ENCODE data around the gene PTPRD.
A peak's percentile ranks its signal among the peaks of the same experiment; 100 is the strongest.

The PTPRD gene

GRCh38 chr9:10612641-10613398 lies at the start of gene PTPRD:
TSS of gene PTPRD (minus strand) at chr9:10613002.
- DNase-seq (ENCODE audit: low spot score): peak; percentile 88

- no peak for DNase-seq (ENCODE audit: low spot score)
Observed at GRCh38 chr9:10661994-10662393, 49.2 kb upstream of the PTPRD start.

GRCh38 chr9:10661376-10661775 lies 48.6 kb upstream of the PTPRD start:
- no peak for DNase-seq (ENCODE audit: low spot score)

GRCh38 chr9:10651012-10651411 lies 38.2 kb upstream of the PTPRD start:
- no peak for DNase-seq (ENCODE audit: low spot score)

- no peak for DNase-seq (ENCODE audit: low spot score)
Observed at GRCh38 chr9:10649076-10649475, 36.3 kb upstream of the PTPRD start.

- DNase-seq (ENCODE audit: low spot score): peak; percentile 32
Observed at GRCh38 chr9:10633785-10634184, 21.0 kb upstream of the PTPRD start.

- no peak for DNase-seq (ENCODE audit: low spot score)
Observed at GRCh38 chr9:10614196-10614800, 1.5 kb upstream of the PTPRD start.

GRCh38 chr9:10613419-10613818 lies 617 bp upstream of the PTPRD start:
- peak; percentile 26 for DNase-seq (ENCODE audit: low spot score)

GRCh38 chr9:10605388-10605787 lies 7.4 kb downstream of the PTPRD start:
- no peak for DNase-seq (ENCODE audit: low spot score)

GRCh38 chr9:10604927-10605326 lies 7.9 kb downstream of the PTPRD start:
- no peak for DNase-seq (ENCODE audit: low spot score)

GRCh38 chr9:10597801-10598200 lies 15.0 kb downstream of the PTPRD start:
- DNase-seq (ENCODE audit: low spot score): no peak

GRCh38 chr9:10594482-10594881 lies 18.3 kb downstream of the PTPRD start:
- DNase-seq (ENCODE audit: low spot score): no peak

GRCh38 chr9:10586407-10586806 lies 26.4 kb downstream of the PTPRD start:
- DNase-seq (ENCODE audit: low spot score): no peak

- DNase-seq (ENCODE audit: low spot score): no peak
Observed at GRCh38 chr9:10571699-10572098, 41.1 kb downstream of the PTPRD start.

- DNase-seq (ENCODE audit: low spot score): no peak
Observed at GRCh38 chr9:10566848-10567247, 46.0 kb downstream of the PTPRD start.

- DNase-seq (ENCODE audit: low spot score): no peak
Observed at GRCh38 chr9:10562581-10563343, 50.0 kb downstream of the PTPRD start.

- no peak for DNase-seq (ENCODE audit: low spot score)
Observed at GRCh38 chr9:10548348-10548747, 64.5 kb downstream of the PTPRD start.

- DNase-seq (ENCODE audit: low spot score): no peak
Observed at GRCh38 chr9:10538073-10538472, 74.7 kb downstream of the PTPRD start.

- no peak for DNase-seq (ENCODE audit: low spot score)
Observed at GRCh38 chr9:10534850-10535249, 78.0 kb downstream of the PTPRD start.

- DNase-seq (ENCODE audit: low spot score): no peak
Observed at GRCh38 chr9:10525972-10526371, 86.8 kb downstream of the PTPRD start.

- no peak for DNase-seq (ENCODE audit: low spot score)
Observed at GRCh38 chr9:10523164-10523563, 89.6 kb downstream of the PTPRD start.

- no peak for DNase-seq (ENCODE audit: low spot score)
Observed at GRCh38 chr9:10512144-10512543, 100.7 kb downstream of the PTPRD start.

- no peak for DNase-seq (ENCODE audit: low spot score)
Observed at GRCh38 chr9:10488937-10489336, 123.9 kb downstream of the PTPRD start.
